Tibial nerve (tissue), 4 donors: ENCODE results near the gene LIN28B.

Source experiments
- CTCF ChIP-seq, 5 experiments: fragments of 200-600 bp in 3 of 5; fragments of 450-650 bp in 2 of 5; sonication (generic) in 3 of 5; IDR thresholded peaks; one replicate each; pipeline ENCODE4 v1.5.1; 2016 to 2019; ENCODE audit warnings: antibody characterized with exemption in 5 of 5, mild to moderate bottlenecking in 3 of 5, moderate library complexity in 2 of 5
- EP300 ChIP-seq, 2 donors: sonication (generic); formaldehyde crosslinking; IDR thresholded peaks; one replicate each; pipeline ENCODE4 v1.6.1; 2017; ENCODE audit warnings: antibody characterized with exemption in 2 of 2, mild to moderate bottlenecking in 1 of 2
- POLR2A ChIP-seq, 2 donors: fragments of 450-650 bp; IDR thresholded peaks; one replicate each; pipeline ENCODE4 v1.6.1; 2017; ENCODE audit warnings: antibody characterized with exemption in 2 of 2, mild to moderate bottlenecking in 2 of 2, moderate library complexity in 2 of 2

DNA sequence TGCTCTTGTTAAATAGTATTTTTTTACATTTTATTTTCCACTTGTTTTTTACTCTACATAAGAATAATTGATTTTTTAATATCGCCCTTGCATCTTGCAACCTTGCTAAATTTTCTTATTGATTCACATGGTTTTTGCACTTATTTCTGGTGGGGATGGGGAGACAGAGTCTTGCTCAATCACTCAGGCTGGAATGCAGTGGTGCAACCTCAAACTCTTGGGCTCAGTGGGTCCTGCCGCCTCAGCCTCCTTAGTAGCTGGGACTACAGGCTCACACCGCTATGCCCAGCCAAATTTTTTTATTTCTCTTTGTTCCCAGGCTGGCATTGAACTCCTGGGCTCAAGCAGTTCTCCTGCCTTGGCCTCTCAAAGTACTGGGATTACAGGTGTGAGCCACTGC lies 30.3 kb downstream of the LIN28B start:
- TF ChIP-seq CTCF (IDR thresholded peaks at IDR 0.05) = no peak
- no peak for TF ChIP-seq POLR2A (IDR thresholded peaks at IDR 0.05)
- no peak for TF ChIP-seq EP300 (IDR thresholded peaks at IDR 0.05)
